Heart left ventricle (tissue), 16 donors: ENCODE measurements around the gene UBA5. TPM values are rescaled to one million over a fixed set of nuclear protein-coding genes. Genes with fewer than 3 reads are reported as not detected.
A peak's percentile ranks its signal among the peaks of the same experiment; 100 is the strongest.

Experiments
- ATAC-seq, 4 donors: fragments of 200-7000 bp; cut with Tn5 transposase; one replicate each; pipeline ENCODE4 v1.9.1; 2020 to 2022; ENCODE audit warnings: moderate library complexity in 4 of 4, mild to moderate bottlenecking in 3 of 4, moderate number of reproducible peaks in 1 of 4
- DNase-seq, 5 donors: peaks; one replicate each; pipeline ENCODE4 v3.0.0-alpha.2; 2020
- H3K27ac ChIP-seq, 12 donors: fragments of 200-600 bp; sonication (generic) in 4 of 12; one replicate each; pipeline versions ENCODE4 v1.5.0 to v1.8.0; 2016 to 2022; ENCODE audit warnings: mild to moderate bottlenecking in 2 of 12
- H3K27me3 ChIP-seq, 9 donors: fragments of 200-600 bp; sonication (generic) in 2 of 9; one replicate each; pipeline versions ENCODE4 v1.5.1 to v1.8.0; 2016 to 2022; ENCODE audit warnings: mild to moderate bottlenecking in 3 of 9
- H3K36me3 ChIP-seq, 9 donors: fragments of 200-600 bp; sonication (generic) in 2 of 9; one replicate each; pipeline versions ENCODE4 v1.5.0 to v1.8.0; 2018 to 2022; ENCODE audit warnings: mild to moderate bottlenecking in 2 of 9
- H3K4me1 ChIP-seq, 12 donors: fragments of 200-600 bp; sonication (generic) in 4 of 12; one replicate each; pipeline versions ENCODE4 v1.5.0 to v1.8.0; 2016 to 2022; ENCODE audit warnings: mild to moderate bottlenecking in 3 of 12
- H3K4me3 ChIP-seq, 12 donors: fragments of 200-600 bp; sonication (generic) in 4 of 12; one replicate each; pipeline versions ENCODE4 v1.5.0 to v1.8.0; 2017 to 2022; ENCODE audit warnings: mild to moderate bottlenecking in 9 of 12, moderate library complexity in 4 of 12
- H3K9me3 ChIP-seq, 12 donors: fragments of 200-600 bp; sonication (generic) in 4 of 12; one replicate each; pipeline versions ENCODE4 v1.5.0 to v1.8.0; 2016 to 2022; ENCODE audit warnings: mild to moderate bottlenecking in 1 of 12
- CTCF ChIP-seq, 12 donors: fragments of 200-600 bp; sonication (generic) in 4 of 12; IDR thresholded peaks; one replicate each; pipeline versions ENCODE4 v1.5.0 to v1.8.0; 2018 to 2022; ENCODE audit warnings: antibody characterized with exemption in 12 of 12, mild to moderate bottlenecking in 5 of 12
- POLR2A ChIP-seq, 2 donors: fragments of 450-650 bp; IDR thresholded peaks; one replicate each; pipeline ENCODE4 v1.6.1; 2017; ENCODE audit warnings: antibody characterized with exemption in 2 of 2, mild to moderate bottlenecking in 2 of 2, moderate library complexity in 2 of 2
- WGBS, 4 donors: extraction: QIAGEN DNeasy Blood & Tissue Kit in 2 of 4; methylation state at CpG; one replicate each; pipeline versions ENCODE4 v1.1.5 to v1.1.7; 2013 to 2018; 5-methylcytosine and 5-hydroxymethylcytosine counted together
- intact Hi-C, 10 donors: fragments of 100-400 bp; cut with DNase I; formaldehyde crosslinking; loops; one replicate each; pipeline versions ENCODE4 v1.11.1 to v1.14.2; 2022
- polyA plus RNA-seq, 2 donors: library from polyadenylated mRNA; stranded (reverse); fragments of 200-250 nt; gene quantifications; one replicate each; pipeline ENCODE4 v1.2.3, GENCODE V29; 2013
- total RNA-seq, 9 donors: library from RNA; depleted of rRNA in 2 of 9; stranded (reverse); fragments of >200 nt in 2 of 9; fragmentation: NEBNext Ultra II Directional in 3 of 9; extraction: Animal tissue kit (Norgen Biotek cat#: 25700) in 3 of 9; gene quantifications; one replicate each; pipeline versions ENCODE4 v1.1.0 to v1.2.4, GENCODE V29; 2016 to 2023
- donor health status: ischemic (EF 13 %, LVEDD 7.1; RV severe dilation, severe dysfunction).
- donor health status: healthy with polysubstance abuse.
- donor health status: DM: no; HTN: yes; CAD: no.
- donor health status: DM: no; HTN: no; CAD: no.
- donor health status: ischemic (EF 25% LVEDD 6.9; RV normal size, moderate dysfunction).
- donor health status: ischemic (EF 25% LVEDD 5.7; RV mildly dilated, moderate dysfunction).
- donor health status: healthy.
- donor health status: DM: yes; HTN: yes; CAD: no.
- donor health status: ischemic (EF 35%, LVEDD 5.7; RV mildly dilated, moderate dysfunction).
- donor health status: nonischemic (EF 11% LVEDD 7.7; RV severe dilation, severe dysfunction).
- donor health status: DM: yes; HTN: yes; CAD: no.
- donor health status: PGD.
- donor health status: ischemic (EF 29% LVEDD 5.4; RV normal size, mild dysfunction).
- donor health status: nonischemic (EF 23%, LVEDD 6.1; RV moderate dilation, normal function).

UBA5 gene
- total and polyA plus RNA-seq, 11 donors = 25.3 to 59.1 (median 32.0) TPM

- peaks cover 0 to 33% (median 23%) of the 10 kb centered on the region in 12 donors for H3K4me1 ChIP-seq
- no peaks in the 10 kb centered on the region for H3K27me3 ChIP-seq
- H3K36me3 ChIP-seq = peaks cover 3 to 81% (median 67%) of the 10 kb centered on the region in 9 donors
- no peak overlapping the region for H3K27ac ChIP-seq
- DNase-seq (no peak), ATAC-seq (no peak)
- no peaks in the 10 kb centered on the region for H3K9me3 ChIP-seq
- TF ChIP-seq CTCF (IDR thresholded peaks at IDR 0.05) (no peak), POLR2A (IDR thresholded peaks at IDR 0.05) (no peak)
- no peak overlapping the region for H3K4me3 ChIP-seq
- intact Hi-C loops = loop anchor here in 2 of 10 donors (5.0 to 10.0 kb wide), 2 partner anchors 39 to 52 kb away; partner anchors contain the start of gene UBA5 (in 1 of the 2)
Observed at GRCh38 chr3:132716372-132716771, 56.2 kb downstream of the UBA5 start.

- DNase-seq = no peak
- Histone ChIP-seq H3K4me1 (peaks cover 0 to 42% (median 28%) of the 10 kb centered on the region in 12 donors), H3K9me3 (no peaks in the 10 kb centered on the region), H3K36me3 (peaks cover 0 to 42% (median 32%) of the 10 kb centered on the region in 9 donors), H3K4me3 (peak overlapping the region in 9 of 12 donors; percentile 70 to 99 (median 82)), H3K27me3 (no peaks in the 10 kb centered on the region), H3K27ac (no peak overlapping the region)
- intact Hi-C loops = loop anchor here in 7 of 10 donors (5.0 to 10.0 kb wide), 7 partner anchors 58 to 1205 kb away; partner anchors contain the start of genes CDV3 (in 5 of the 7), SRPRB (in 3 of the 7) and UBA5 (in 2 of the 7)
- TF ChIP-seq CTCF (IDR thresholded peaks at IDR 0.05) (no peak), POLR2A (IDR thresholded peaks at IDR 0.05) (no peak)
- no peak for ATAC-seq
- WGBS, 4 donors = 41 to 54% (median 49%) methylated on average over 6 of the region's 6 CpGs
Observed at GRCh38 chr3:132720228-132720627, 60.1 kb downstream of the UBA5 start.

DNA sequence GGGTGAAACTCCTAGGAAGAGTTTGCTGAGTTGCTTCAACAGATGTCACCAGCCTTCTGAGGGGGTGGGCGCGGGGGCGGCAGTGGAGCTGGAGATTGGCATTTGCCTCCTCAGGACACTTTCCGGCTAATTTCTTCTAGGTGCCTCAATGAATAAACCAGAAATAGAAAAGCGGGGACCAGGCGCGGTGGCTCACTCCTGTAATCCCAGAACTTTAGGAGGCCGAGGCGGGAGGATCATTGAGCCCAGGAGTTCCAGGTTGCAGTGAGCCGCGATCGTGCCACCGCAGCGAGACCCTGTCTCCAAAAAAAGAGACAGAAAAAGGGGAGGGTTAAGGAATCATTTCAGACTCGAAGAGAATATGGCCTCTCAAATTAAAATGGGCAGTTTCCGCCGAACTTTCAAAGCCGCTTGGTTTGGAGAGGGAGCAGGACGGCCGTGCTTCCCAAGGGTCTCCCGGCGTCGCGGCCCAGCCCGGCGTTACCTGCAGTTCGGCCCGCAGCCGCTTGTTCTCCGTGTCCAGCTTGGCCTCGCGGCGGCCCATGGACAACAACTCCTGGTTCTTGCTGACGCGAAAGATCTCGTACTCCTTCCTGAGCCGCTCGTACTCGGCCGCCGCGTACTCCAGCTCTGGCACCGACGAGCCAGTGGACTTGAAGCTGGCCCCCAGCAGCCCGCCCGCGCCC, 61.5 kb downstream of the UBA5 start:
- peak overlapping the region; percentile 89 to 99 (median 96) for H3K27ac ChIP-seq
- intact Hi-C loops = loop anchor here in 9 of 10 donors (1.0 to 10.0 kb wide), 11 partner anchors 59 to 1203 kb away; partner anchors contain the start of genes CDV3 (in 7 of the 9), SRPRB (in 3 of the 9) and UBA5 (in 3 of the 9)
- H3K4me3 ChIP-seq = peak overlapping the region; percentile 70 to 99 (median 86)
- ATAC-seq (peak in 3 of 4 donors; percentile 2 to 43 (median 42)), DNase-seq (peak; percentile 60 to 87 (median 73))
- H3K9me3 ChIP-seq = no peaks in the 10 kb centered on the region
- 3 to 5% (median 4%) methylated on average over 38 to 47 of the region's 47 CpGs for whole genome bisulfite sequencing, 4 donors
- H3K36me3 ChIP-seq = peaks cover 0 to 28% (median 19%) of the 10 kb centered on the region in 9 donors
- peaks cover 0 to 46% (median 28%) of the 10 kb centered on the region in 12 donors for H3K4me1 ChIP-seq
- H3K27me3 ChIP-seq = no peaks in the 10 kb centered on the region
- TF ChIP-seq CTCF (IDR thresholded peaks at IDR 0.05) (peak in 7 of 12 donors; percentile 14 to 56 (median 20)), POLR2A (IDR thresholded peaks at IDR 0.05) (no peak)
